Spleen (tissue), 7 donors: Measurements from ENCODE around the gene DNAJB8.

ENCODE experiments used
- CTCF ChIP-seq, 11 experiments: fragments of 200-600 bp in 7 of 11; fragments of 450-650 bp in 4 of 11; sonication (generic) in 4 of 11; IDR thresholded peaks in 8 of 11; conservative IDR thresholded peaks in 3 of 11; 1 replicate in 7 of 11; 2 replicates in 4 of 11; pipeline versions ENCODE4 v1.4.0 to v1.8.0; 2016 to 2021; ENCODE audit warnings: antibody characterized with exemption in 11 of 11, inconsistent platforms in 4 of 11, mild to moderate bottlenecking in 1 of 11
- POLR2A ChIP-seq, 3 donors: fragments of 450-650 bp; IDR thresholded peaks; one replicate each; pipeline ENCODE4 v1.5.1; 2017; ENCODE audit warnings: antibody characterized with exemption in 3 of 3, mild to moderate bottlenecking in 1 of 3
- donor health status: DM: no; HTN: no; CAD: no; lungs with moderate emphysema.
- donor health status: DM: no; HTN: no; CAD: no.
- donor health status: DM: no; HTN: no; CAD: no.

DNA sequence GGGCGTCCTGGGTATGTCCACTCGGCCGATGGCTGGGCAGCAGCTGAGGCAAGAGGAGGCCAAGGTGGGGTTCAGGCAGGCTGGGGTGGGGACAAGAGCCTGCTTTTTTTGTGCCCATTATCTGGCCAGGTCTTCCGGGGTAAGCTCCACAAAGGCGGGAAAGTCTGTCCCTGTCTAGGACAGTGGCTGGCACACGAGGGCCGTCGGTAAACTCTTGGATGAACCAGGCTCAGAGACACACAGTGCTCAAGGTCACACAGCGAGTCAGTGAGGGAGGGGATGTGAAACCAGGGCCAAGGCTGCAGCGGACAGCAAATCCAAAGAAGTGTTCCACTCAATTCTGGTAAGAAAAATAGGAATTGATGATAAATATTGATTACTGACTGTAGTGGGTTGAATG, 2.9 kb downstream of the DNAJB8 start:
- TF ChIP-seq CTCF (IDR thresholded peaks at IDR 0.05 in 8 of 11, conservative IDR thresholded peaks at IDR 0.05 in 3 of 11) (no peak), POLR2A (IDR thresholded peaks at IDR 0.05) (no peak)
